Gastrocnemius medialis (tissue), 4 donors: ENCODE data around the gene PDE1C. TPM values are rescaled to one million over a fixed set of nuclear protein-coding genes. Genes with fewer than 3 reads are reported as not detected.

Source experiments
- ATAC-seq, 2 donors: fragments of 150-250 bp; one replicate each; pipeline ENCODE4 v1.9.1; 2016
- DNase-seq, 2 donors: peaks; one replicate each; pipeline ENCODE4 v3.0.0-alpha.2; 2019
- H3K27ac ChIP-seq, 4 donors: fragments of 200-600 bp; sonication (generic); 1 replicate in 1 of 4; 2 replicates in 3 of 4; pipeline ENCODE4 v1.5.1; 2016 to 2018; ENCODE audit warnings: mild to moderate bottlenecking in 2 of 4, moderate library complexity in 1 of 4
- H3K27me3 ChIP-seq, 3 donors: fragments of 200-600 bp; sonication (generic) in 2 of 3; 1 replicate in 1 of 3; 2 replicates in 2 of 3; pipeline versions ENCODE4 v1.5.1 to v1.6.0; 2016 to 2019; ENCODE audit warnings: mild to moderate bottlenecking in 1 of 3, moderate library complexity in 1 of 3
- H3K36me3 ChIP-seq, 2 donors: fragments of 200-600 bp; sonication (generic) in 1 of 2; one replicate each; pipeline ENCODE4 v1.5.1; 2017 to 2018
- H3K4me1 ChIP-seq, 2 donors: fragments of 200-600 bp; sonication (generic) in 1 of 2; one replicate each; pipeline ENCODE4 v1.5.1; 2016 to 2017; ENCODE audit warnings: mild to moderate bottlenecking in 2 of 2
- H3K4me3 ChIP-seq, 4 donors: fragments of 200-600 bp; sonication (generic) in 3 of 4; 1 replicate in 1 of 4; 2 replicates in 3 of 4; pipeline ENCODE4 v1.5.1; 2016 to 2019; ENCODE audit warnings: mild to moderate bottlenecking in 2 of 4
- H3K9me3 ChIP-seq, 3 donors: fragments of 200-600 bp; sonication (generic) in 2 of 3; 1 replicate in 1 of 3; 2 replicates in 2 of 3; pipeline ENCODE4 v1.5.1; 2016 to 2019
- POLR2A ChIP-seq, 2 donors: fragments of 450-650 bp; IDR thresholded peaks; one replicate each; pipeline ENCODE4 v1.6.1; 2017; ENCODE audit warnings: antibody characterized with exemption in 2 of 2, mild to moderate bottlenecking in 2 of 2, moderate library complexity in 2 of 2
- in situ Hi-C, 4 donors: fragments of 200-750 bp; cut with MboI; loops; one replicate each; pipeline versions ENCODE4 v1.15.0 to v1.8.0; 2017; ENCODE audit warnings: low sequenced_read_pairs in 4 of 4
- intact Hi-C: fragments of 100-400 bp; cut with DNase I; formaldehyde crosslinking; loops from one replicate; pipeline ENCODE4 v1.15.1; 2023; ENCODE audit warnings: low total_unique reads
- total RNA-seq, 4 donors: library from RNA; depleted of rRNA; stranded (reverse); fragments of >200 nt; gene quantifications; one replicate each; pipeline versions ENCODE4 v1.1.0 to v1.2.3, GENCODE V29; 2016
- TF ChIP-seq, protein P1 (sequence below), 5 experiments: fragments of 450-650 bp in 3 of 5; fragments of 200-600 bp in 2 of 5; sonication (generic) in 2 of 5; IDR thresholded peaks in 4 of 5; conservative IDR thresholded peaks in 1 of 5; 1 replicate in 4 of 5; 2 replicates in 1 of 5; pipeline ENCODE4 v1.5.1; 2016 to 2019; ENCODE audit warnings: antibody characterized with exemption in 5 of 5, mild to moderate bottlenecking in 3 of 5, moderate library complexity in 3 of 5

Gene PDE1C
- total RNA-seq, 4 donors from 2014 or later = 0.46 to 1.2 (median 0.67) TPM

GRCh38 chr7:32025381-32026082 lies 44.7 kb downstream of the PDE1C start:
- no peaks in the 10 kb centered on the region for H3K36me3 ChIP-seq
- in situ Hi-C loops = no loop called here
- DNase-seq = no peak
- no peak for ATAC-seq
- H3K27ac ChIP-seq = no peak overlapping the region
- no peaks in the 10 kb centered on the region for H3K4me1 ChIP-seq
- H3K4me3 ChIP-seq = no peak overlapping the region
- no peaks in the 10 kb centered on the region for H3K9me3 ChIP-seq
- TF ChIP-seq POLR2A (IDR thresholded peaks at IDR 0.05) = no peak
- TF ChIP-seq, protein P1, sequence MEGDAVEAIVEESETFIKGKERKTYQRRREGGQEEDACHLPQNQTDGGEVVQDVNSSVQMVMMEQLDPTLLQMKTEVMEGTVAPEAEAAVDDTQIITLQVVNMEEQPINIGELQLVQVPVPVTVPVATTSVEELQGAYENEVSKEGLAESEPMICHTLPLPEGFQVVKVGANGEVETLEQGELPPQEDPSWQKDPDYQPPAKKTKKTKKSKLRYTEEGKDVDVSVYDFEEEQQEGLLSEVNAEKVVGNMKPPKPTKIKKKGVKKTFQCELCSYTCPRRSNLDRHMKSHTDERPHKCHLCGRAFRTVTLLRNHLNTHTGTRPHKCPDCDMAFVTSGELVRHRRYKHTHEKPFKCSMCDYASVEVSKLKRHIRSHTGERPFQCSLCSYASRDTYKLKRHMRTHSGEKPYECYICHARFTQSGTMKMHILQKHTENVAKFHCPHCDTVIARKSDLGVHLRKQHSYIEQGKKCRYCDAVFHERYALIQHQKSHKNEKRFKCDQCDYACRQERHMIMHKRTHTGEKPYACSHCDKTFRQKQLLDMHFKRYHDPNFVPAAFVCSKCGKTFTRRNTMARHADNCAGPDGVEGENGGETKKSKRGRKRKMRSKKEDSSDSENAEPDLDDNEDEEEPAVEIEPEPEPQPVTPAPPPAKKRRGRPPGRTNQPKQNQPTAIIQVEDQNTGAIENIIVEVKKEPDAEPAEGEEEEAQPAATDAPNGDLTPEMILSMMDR (IDR thresholded peaks at IDR 0.05 in 4 of 5, conservative IDR thresholded peaks at IDR 0.05 in 1 of 5) = no peak
- H3K27me3 ChIP-seq = no peaks in the 10 kb centered on the region
- intact Hi-C loops = no loop called here

GRCh38 chr7:32023376-32023775 lies 46.8 kb downstream of the PDE1C start:
- no peaks in the 10 kb centered on the region for H3K4me1 ChIP-seq
- in situ Hi-C loops (no loop called here), intact Hi-C loops (no loop called here)
- no peak for DNase-seq
- ATAC-seq = no peak
- no peak overlapping the region for H3K4me3 ChIP-seq
- TF ChIP-seq POLR2A (IDR thresholded peaks at IDR 0.05) = no peak
- TF ChIP-seq, protein P1 (IDR thresholded peaks at IDR 0.05 in 4 of 5, conservative IDR thresholded peaks at IDR 0.05 in 1 of 5) = no peak
- no peaks in the 10 kb centered on the region for H3K27me3 ChIP-seq
- no peak overlapping the region for H3K27ac ChIP-seq
- H3K36me3 ChIP-seq = no peaks in the 10 kb centered on the region
- H3K9me3 ChIP-seq = no peaks in the 10 kb centered on the region

GRCh38 chr7:32022966-32023365 lies 47.2 kb downstream of the PDE1C start:
- Histone ChIP-seq H3K9me3 (no peaks in the 10 kb centered on the region), H3K4me1 (no peaks in the 10 kb centered on the region), H3K27me3 (no peaks in the 10 kb centered on the region), H3K4me3 (no peak overlapping the region), H3K36me3 (no peaks in the 10 kb centered on the region), H3K27ac (no peak overlapping the region)
- ATAC-seq = no peak
- in situ Hi-C loops (no loop called here), intact Hi-C loops (no loop called here)
- TF ChIP-seq, protein P1 (IDR thresholded peaks at IDR 0.05 in 4 of 5, conservative IDR thresholded peaks at IDR 0.05 in 1 of 5) = no peak
- no peak for TF ChIP-seq POLR2A (IDR thresholded peaks at IDR 0.05)
- DNase-seq = no peak

GRCh38 chr7:32020551-32021159 lies 49.6 kb downstream of the PDE1C start:
- H3K9me3 ChIP-seq = no peaks in the 10 kb centered on the region
- no peak overlapping the region for H3K4me3 ChIP-seq
- no peak overlapping the region for H3K27ac ChIP-seq
- DNase-seq (no peak), ATAC-seq (no peak)
- H3K27me3 ChIP-seq = no peaks in the 10 kb centered on the region
- TF ChIP-seq, protein P1 (IDR thresholded peaks at IDR 0.05 in 4 of 5, conservative IDR thresholded peaks at IDR 0.05 in 1 of 5) = no peak
- TF ChIP-seq POLR2A (IDR thresholded peaks at IDR 0.05) = no peak
- in situ Hi-C loops = no loop called here
- no peaks in the 10 kb centered on the region for H3K4me1 ChIP-seq
- no peaks in the 10 kb centered on the region for H3K36me3 ChIP-seq
- intact Hi-C loops = no loop called here
